Measurements from ENCODE around the gene MOSPD2. TPM values are rescaled to one million over a fixed set of nuclear protein-coding genes. Genes with fewer than 3 reads are reported as not detected.
A peak's percentile ranks its signal among the peaks of the same experiment; 100 is the strongest.

MOSPD2 gene
- total RNA-seq (2014; rRNA removed; shearing (Covaris generic)) (28.5 and 29.7 TPM in 2 replicates), polyA plus RNA-seq (2016; fragmentation: Nextera tagmentation; extraction: Ambion mirVana) (27.9 and 31.0 TPM in 2 replicates)

DNA sequence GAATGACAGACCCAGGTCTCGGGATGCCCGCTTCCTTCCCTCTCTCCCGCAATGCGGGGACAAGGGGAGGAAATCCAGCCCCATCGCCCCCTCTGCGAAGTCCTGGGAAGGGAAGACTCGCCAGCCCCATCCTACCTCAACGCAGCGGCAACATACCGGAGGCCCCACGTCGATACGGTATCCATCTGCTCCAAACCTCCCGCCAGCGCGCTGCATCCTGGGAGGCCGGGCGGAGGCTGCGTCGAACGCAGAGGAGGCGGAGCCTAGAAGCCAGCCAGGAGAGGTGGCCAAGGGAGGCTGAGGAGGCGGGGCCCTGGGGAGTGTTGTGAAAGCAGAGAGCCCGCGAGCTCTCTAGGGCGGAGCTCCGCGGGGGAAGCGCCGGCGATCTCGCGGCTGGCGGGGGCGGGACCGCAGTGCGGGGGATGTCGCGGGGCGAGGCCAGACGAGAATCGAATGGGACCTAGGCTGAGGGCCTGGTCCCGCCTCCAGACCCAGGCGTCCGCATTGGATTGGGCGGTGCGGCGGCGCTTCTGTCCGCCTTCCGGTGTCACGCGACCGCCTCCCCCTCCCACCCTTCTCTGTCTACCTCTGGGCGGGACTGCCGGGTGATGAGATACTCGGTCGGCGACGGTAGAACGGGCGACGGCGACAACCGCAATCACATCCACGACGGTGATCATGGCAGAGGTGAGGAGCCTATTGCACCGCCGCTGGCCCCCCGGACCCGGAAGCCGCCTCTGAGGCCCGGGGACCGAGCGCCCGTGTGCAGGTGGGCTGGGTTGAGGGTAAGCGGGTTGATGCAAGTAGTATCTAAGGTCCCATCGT is at the start of gene MOSPD2, which contains the start of gene FANCB:
Gene MOSPD2 (plus strand): TSS at position 571 of the 825 bp plus-strand sequence. CDS start 108 bp downstream, at position 679.
Gene FANCB (minus strand): TSS at position 219 of the 825 bp plus-strand sequence. CDS start 7,559 bp downstream, outside the sequence.
- Histone ChIP-seq H3K4me1 (ENCODE audit: insufficient read depth) (no peaks in the 10 kb centered on the region), H4K20me1 (ENCODE audit: insufficient read depth) (no peaks in the 10 kb centered on the region), H3F3A (ENCODE audit: insufficient read depth) (no peaks in the 10 kb centered on the region), H3K9ac (peak within 1 kb of the TSS; percentile 85), H3K27me3 (replicated peaks; ENCODE audit: insufficient read depth) (no peaks in the 10 kb centered on the region), H3K4me3 (peak within 1 kb of the TSS; percentile 92), H3K79me2 (ENCODE audit: insufficient read depth) (peaks cover 82% of the 10 kb centered on the region), H3K9me2 (ENCODE audit: insufficient read depth) (no peaks in the 10 kb centered on the region), H3K36me3 (ENCODE audit: low read depth) (no peaks in the 10 kb centered on the region), H3K4me2 (ENCODE audit: unreplicated experiment) (peak within 1 kb of the TSS; percentile 85), H3K9me3 (ENCODE audit: low read depth) (no peaks in the 10 kb centered on the region), H2AFZ (peak within 1 kb of the TSS; percentile 92), H3K27ac (0 out of 2 replicates have a peak within 1 kb of the TSS, but pooled peaks have one; percentile 43)
- TF ChIP-seq EZH2phosphoT487 (IDR thresholded peaks at IDR 0.05; ENCODE audit: insufficient read depth, low read depth) (no peak), EZH2 (IDR thresholded peaks at IDR 0.05; ENCODE audit: insufficient read depth, poor library complexity, severe bottlenecking) (no peak)
- DNase-seq = peak; percentile 96
- in situ Hi-C loops (cut with MboI) = no loop called here
- WGBS, 2 experiments (ENCODE audit: low coverage in 1 of 2, low lambda C conversion rate in 2 of 2, missing lambda C conversion rate in 2 of 2) = 1 to 2% methylated on average over 19 to 35 of the region's 78 CpGs

DNA sequence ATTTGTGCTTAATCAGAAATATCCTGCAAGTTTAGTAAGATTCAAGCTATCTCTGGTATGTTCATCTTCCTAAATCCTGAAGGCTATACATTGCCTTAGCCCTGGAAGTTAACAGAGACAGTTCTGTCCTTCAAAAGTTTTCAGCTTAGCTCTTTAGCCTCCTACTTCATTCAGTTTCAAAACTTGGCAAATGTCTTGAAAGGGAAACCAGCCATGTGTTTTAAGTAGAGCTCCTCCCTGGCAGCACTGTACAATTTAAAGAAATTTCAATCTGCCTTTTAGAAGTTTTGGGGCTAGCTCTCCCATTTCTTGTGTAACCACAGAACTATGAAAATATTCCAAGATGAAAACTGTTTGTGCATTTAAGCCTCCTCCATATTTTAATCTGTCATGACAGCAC is 47.4 kb upstream of the MOSPD2 start:
- DNase-seq = peak; percentile 24

DNA sequence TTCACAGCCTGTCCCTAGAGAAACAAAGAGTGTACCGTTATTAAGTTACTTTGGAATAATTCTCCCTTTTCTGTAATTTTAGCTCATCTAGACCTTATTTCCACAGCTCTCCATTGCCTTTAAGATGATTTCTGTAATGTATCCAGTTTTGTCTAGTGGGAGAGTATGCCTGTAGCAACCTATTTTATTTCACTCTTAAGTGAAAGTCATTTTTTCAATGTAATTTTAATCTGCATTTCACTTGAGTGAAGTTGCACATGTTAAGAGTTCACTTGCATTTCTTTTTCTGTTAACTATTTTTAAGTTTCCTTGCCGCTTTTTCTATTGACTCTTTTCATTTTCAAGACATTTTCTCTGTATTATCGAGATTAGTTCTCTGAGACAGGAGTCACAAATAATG is 46.9 kb upstream of the MOSPD2 start:
- TF ChIP-seq EZH2phosphoT487 (IDR thresholded peaks at IDR 0.05; ENCODE audit: insufficient read depth, low read depth) (no peak), EZH2 (IDR thresholded peaks at IDR 0.05; ENCODE audit: insufficient read depth, poor library complexity, severe bottlenecking) (no peak)
- H3K27ac ChIP-seq = no peak overlapping the region
- in situ Hi-C loops (cut with MboI) = no loop called here
- H3K9me2 ChIP-seq (ENCODE audit: insufficient read depth) = no peaks in the 10 kb centered on the region
- no peak overlapping the region for H2AFZ ChIP-seq
- WGBS, 2 experiments (ENCODE audit: low coverage in 1 of 2, low lambda C conversion rate in 2 of 2, missing lambda C conversion rate in 2 of 2) = 64 to 69% methylated on average over 3 of the region's 3 CpGs
- no peaks in the 10 kb centered on the region for H3K27me3 ChIP-seq (replicated peaks; ENCODE audit: insufficient read depth)
- H3K4me1 ChIP-seq (ENCODE audit: insufficient read depth) = peaks cover 5% of the 10 kb centered on the region; the same call in 1 of the 2 replicates
- no peaks in the 10 kb centered on the region for H4K20me1 ChIP-seq (ENCODE audit: insufficient read depth)
- no peak overlapping the region for H3K4me3 ChIP-seq
- no peaks in the 10 kb centered on the region for H3K9me3 ChIP-seq (ENCODE audit: low read depth)
- H3F3A ChIP-seq (ENCODE audit: insufficient read depth) = no peaks in the 10 kb centered on the region
- DNase-seq = no peak
- H3K4me2 ChIP-seq (ENCODE audit: unreplicated experiment) = no peak overlapping the region
- H3K36me3 ChIP-seq (ENCODE audit: low read depth) = no peaks in the 10 kb centered on the region
- no peaks in the 10 kb centered on the region for H3K79me2 ChIP-seq (ENCODE audit: insufficient read depth)
- no peak overlapping the region for H3K9ac ChIP-seq

More for the DNA sequence above, 47.4 kb upstream of the MOSPD2 start:
- Histone ChIP-seq H3F3A (ENCODE audit: insufficient read depth) (no peaks in the 10 kb centered on the region), H3K9me2 (ENCODE audit: insufficient read depth) (no peaks in the 10 kb centered on the region), H3K9me3 (ENCODE audit: low read depth) (no peaks in the 10 kb centered on the region), H2AFZ (no peak overlapping the region), H3K27ac (no peak overlapping the region), H3K79me2 (ENCODE audit: insufficient read depth) (no peaks in the 10 kb centered on the region), H3K27me3 (replicated peaks; ENCODE audit: insufficient read depth) (no peaks in the 10 kb centered on the region), H3K36me3 (ENCODE audit: low read depth) (no peaks in the 10 kb centered on the region), H3K4me2 (ENCODE audit: unreplicated experiment) (no peak overlapping the region), H3K4me1 (ENCODE audit: insufficient read depth) (peaks cover 5% of the 10 kb centered on the region; the same call in 1 of the 2 replicates), H3K9ac (no peak overlapping the region), H4K20me1 (ENCODE audit: insufficient read depth) (no peaks in the 10 kb centered on the region), H3K4me3 (no peak overlapping the region)
- in situ Hi-C loops (cut with MboI) = no loop called here
- TF ChIP-seq EZH2phosphoT487 (IDR thresholded peaks at IDR 0.05; ENCODE audit: insufficient read depth, low read depth) = no peak
- TF ChIP-seq EZH2 (IDR thresholded peaks at IDR 0.05; ENCODE audit: insufficient read depth, poor library complexity, severe bottlenecking) = no peak

DNA sequence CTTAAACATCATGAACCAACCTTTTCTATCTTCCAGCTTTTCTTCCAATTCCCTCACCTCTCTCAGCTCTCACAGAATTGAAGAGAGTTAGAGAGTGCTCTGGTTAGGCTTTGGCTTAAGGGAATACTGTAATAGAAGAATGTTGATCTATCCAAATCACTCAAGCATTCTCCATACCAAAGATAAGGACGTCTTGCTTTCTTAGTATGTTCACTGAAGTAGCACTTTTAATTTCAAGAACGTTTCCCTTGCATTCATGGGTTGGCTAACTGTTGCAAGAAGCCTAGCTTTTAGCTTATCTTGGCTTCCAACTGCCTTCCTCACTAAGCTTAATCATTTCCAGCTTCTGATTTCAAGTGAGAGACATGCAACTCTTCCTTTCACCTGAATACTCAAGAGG is 43.6 kb upstream of the MOSPD2 start:
- H3K4me2 ChIP-seq (ENCODE audit: unreplicated experiment) = no peak overlapping the region
- 95 to 100% methylated on average over 2 of the region's 2 CpGs for WGBS, 2 experiments (ENCODE audit: low coverage in 1 of 2, low lambda C conversion rate in 2 of 2, missing lambda C conversion rate in 2 of 2)
- H3K9ac ChIP-seq = no peak overlapping the region
- no peak overlapping the region for H2AFZ ChIP-seq
- H4K20me1 ChIP-seq (ENCODE audit: insufficient read depth) = no peaks in the 10 kb centered on the region
- H3K4me3 ChIP-seq = no peak overlapping the region
- no peaks in the 10 kb centered on the region for H3K36me3 ChIP-seq (ENCODE audit: low read depth)
- H3K9me2 ChIP-seq (ENCODE audit: insufficient read depth) = no peaks in the 10 kb centered on the region
- no peaks in the 10 kb centered on the region for H3K27me3 ChIP-seq (replicated peaks; ENCODE audit: insufficient read depth)
- in situ Hi-C loops (cut with MboI) = no loop called here
- peaks cover 20% of the 10 kb centered on the region for H3K4me1 ChIP-seq (ENCODE audit: insufficient read depth)
- no peaks in the 10 kb centered on the region for H3K79me2 ChIP-seq (ENCODE audit: insufficient read depth)
- H3K9me3 ChIP-seq (ENCODE audit: low read depth) = no peaks in the 10 kb centered on the region
- DNase-seq = no peak
- H3F3A ChIP-seq (ENCODE audit: insufficient read depth) = peaks cover 7% of the 10 kb centered on the region; the same call in 1 of the 2 replicates
- no peak overlapping the region for H3K27ac ChIP-seq
- TF ChIP-seq EZH2 (IDR thresholded peaks at IDR 0.05; ENCODE audit: insufficient read depth, poor library complexity, severe bottlenecking) = no peak
- TF ChIP-seq EZH2phosphoT487 (IDR thresholded peaks at IDR 0.05; ENCODE audit: insufficient read depth, low read depth) = no peak

Data from GM23248 (cell line).